ENCODE results near the gene CHST12.

- TF ChIP-seq POLR2AphosphoS5 (IDR thresholded peaks at IDR 0.05; ENCODE audit: low read depth, low read length) = no peak
- TF ChIP-seq POLR2A (IDR thresholded peaks at IDR 0.05; ENCODE audit: low read depth, low read length) = no peak
- no peak for TF ChIP-seq TAF1 (IDR thresholded peaks at IDR 0.05; ENCODE audit: low read depth, low read length)
- no peak for TF ChIP-seq SPI1 (IDR thresholded peaks at IDR 0.05; ENCODE audit: low read depth, low read length)
- TF ChIP-seq POU2F2 (IDR thresholded peaks at IDR 0.05; ENCODE audit: low read depth, low read length) = no peak
- TF ChIP-seq PAX5 (IDR thresholded peaks at IDR 0.05; ENCODE audit: insufficient read depth, low read length, severe bottlenecking) = no peak
These were observed 56.8 kb downstream of the CHST12 start for GRCh38 chr7:2460188-2460587.
